VCaP (cell line): ENCODE measurements around the gene C19orf73.

Experiments
- H3K27ac ChIP-seq: fragments of 450-650 bp; 2 replicates; pipeline ENCODE4 v1.5.1; 2017
- CTCF ChIP-seq: fragments of 450-650 bp; conservative IDR thresholded peaks from 2 replicates; pipeline ENCODE4 v1.5.1; 2017; ENCODE audit warnings: mild to moderate bottlenecking, moderate library complexity

C19orf73 gene

GRCh38 chr19:49160450-49161189, 41.7 kb upstream of the C19orf73 start:
- no peak for TF ChIP-seq CTCF
- H3K27ac ChIP-seq: peak overlapping the region; percentile 91; the same call in 1 of the 2 replicates

GRCh38 chr19:49157445-49158224, 38.7 kb upstream of the C19orf73 start, which contains the start of gene TRPM4:
TSS of gene TRPM4 (plus strand) at chr19:49157792. CDS start at chr19:49157867, 75 bp downstream.
- TF ChIP-seq CTCF: no peak
- peak within 1 kb of the TSS; percentile 91 for H3K27ac ChIP-seq

DNA sequence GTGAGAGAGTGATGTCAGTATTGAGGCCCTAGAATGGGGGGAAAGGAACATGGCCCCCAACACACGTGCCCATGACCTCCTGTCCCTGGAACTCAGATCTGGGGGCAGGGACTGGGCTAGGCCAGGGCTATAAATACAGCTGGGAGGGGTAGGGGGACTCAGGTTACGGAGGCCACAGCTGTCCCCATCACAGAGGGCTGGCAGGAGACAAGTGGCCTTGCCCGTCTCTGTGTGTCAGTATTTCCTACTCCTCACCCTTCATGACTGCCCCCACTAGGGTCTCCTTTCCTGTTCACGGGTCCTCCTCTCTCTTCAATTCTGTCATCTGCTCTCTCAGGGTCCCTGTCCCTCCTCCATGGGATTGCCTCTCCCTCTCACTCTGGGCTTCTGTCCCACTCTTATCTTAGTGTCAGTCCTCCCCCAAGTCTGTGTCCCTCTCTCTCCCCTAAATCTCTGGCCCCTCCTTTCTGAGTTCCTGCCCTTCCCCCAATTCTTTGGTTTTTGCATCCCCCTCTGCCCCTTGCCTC, 36.9 kb upstream of the C19orf73 start:
- TF ChIP-seq CTCF: no peak
- no peak overlapping the region for H3K27ac ChIP-seq

GRCh38 chr19:49155005-49155819, 36.3 kb upstream of the C19orf73 start, which contains the start of gene HRC:
TSS of gene HRC (minus strand) at chr19:49155396. CDS start at chr19:49155237, 159 bp downstream.
- TF ChIP-seq CTCF: no peak
- no peak within 1 kb of the TSS for H3K27ac ChIP-seq

- TF ChIP-seq CTCF: no peak
- H3K27ac ChIP-seq: no peak overlapping the region
Observed at GRCh38 chr19:49154279-49154678, 35.3 kb upstream of the C19orf73 start.

DNA sequence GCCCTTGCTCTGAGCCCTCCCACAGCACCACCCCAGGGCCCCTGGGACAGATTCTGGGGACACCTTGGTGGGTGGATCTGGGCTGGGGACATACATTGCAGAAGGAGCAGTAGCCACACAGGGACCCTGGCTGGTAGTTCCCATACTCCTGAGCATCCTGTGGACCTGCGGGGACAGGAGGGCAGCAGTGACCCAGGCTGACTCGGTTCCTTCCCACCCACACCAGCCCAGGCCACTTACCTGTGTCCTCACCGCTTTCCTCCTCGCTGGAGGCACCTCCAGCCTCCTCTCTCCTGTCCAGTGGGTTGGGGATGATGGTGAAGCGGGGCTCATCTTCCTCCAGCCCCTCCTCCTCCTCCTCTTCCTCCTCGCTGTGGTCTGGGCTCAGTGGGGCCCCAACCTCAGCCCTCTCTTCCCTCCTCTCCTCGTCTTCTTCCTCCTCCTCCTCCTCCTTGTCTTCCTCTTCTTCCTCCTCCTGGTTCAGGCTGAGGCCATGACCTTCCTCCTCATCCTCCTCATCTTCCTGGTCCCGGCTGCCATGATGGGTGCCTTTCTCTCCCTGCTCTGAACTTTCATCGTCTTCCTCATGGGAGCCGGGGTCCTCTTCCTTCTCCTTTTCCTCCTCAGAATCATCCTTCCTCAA, 34.3 kb upstream of the C19orf73 start:
- H3K27ac ChIP-seq: no peak overlapping the region
- no peak for TF ChIP-seq CTCF
